Measurements from ENCODE around the gene CTU2. TPM values are rescaled to one million over a fixed set of nuclear protein-coding genes. Genes with fewer than 3 reads are reported as not detected.
"Not testable (repeated sequence)": the region's sequence is repeated elsewhere in the genome, so short reads cannot be mapped to it uniquely, and the experiment has no call there.

Gene CTU2
- total RNA-seq, 1 donor from 2014 or later: 18.3 TPM

DNA sequence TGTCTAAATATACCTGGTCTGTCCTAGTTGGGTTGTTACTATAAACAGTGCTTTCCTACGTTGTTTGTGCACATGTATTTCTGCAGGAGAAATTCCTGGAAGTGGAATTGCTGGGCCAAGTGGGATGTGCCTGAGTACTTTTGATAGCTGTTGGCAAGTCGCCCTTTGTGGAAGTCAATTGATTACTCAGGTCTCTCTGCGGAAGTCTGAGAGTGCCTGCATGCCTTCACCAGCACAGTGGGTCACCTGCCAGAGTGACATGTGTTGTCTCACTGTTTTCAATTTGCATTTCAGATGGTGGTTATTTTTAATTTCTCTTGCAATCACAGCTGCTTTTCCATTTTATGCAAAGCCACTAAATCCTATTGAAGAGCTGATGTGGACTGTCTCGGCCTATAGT lies 41.2 kb upstream of the CTU2 start:
- Mint-ChIP-seq H3K4me1 (ENCODE audit: low read depth, unreplicated experiment) (peaks cover 7% of the 10 kb centered on the region), H3K9me3 (ENCODE audit: unreplicated experiment) (no peaks in the 10 kb centered on the region), H3K27ac (ENCODE audit: unreplicated experiment) (no peak overlapping the region), H3K4me3 (ENCODE audit: unreplicated experiment) (peak overlapping the region; percentile 75), H3K27me3 (ENCODE audit: low read depth, unreplicated experiment) (no peaks in the 10 kb centered on the region), H3K36me3 (ENCODE audit: low read depth, unreplicated experiment) (peaks cover 5% of the 10 kb centered on the region)
- Histone ChIP-seq H3K36me3 (ENCODE audit: insufficient read depth, low read length) (no peaks in the 10 kb centered on the region), H3K27ac (ENCODE audit: low read depth, low read length) (no peak overlapping the region), H4K20me1 (ENCODE audit: insufficient read depth, low read length) (peaks cover 19% of the 10 kb centered on the region), H3K27me3 (ENCODE audit: insufficient read depth, low read length) (no peaks in the 10 kb centered on the region), H3K4me3 (ENCODE audit: insufficient read depth, low read depth, low read length) (no peak overlapping the region), H3K9ac (ENCODE audit: low read length) (no peak overlapping the region), H2AFZ (ENCODE audit: low read depth, low read length) (no peak overlapping the region), H3K4me2 (ENCODE audit: low read length) (no peak overlapping the region), H3K4me1 (ENCODE audit: insufficient read depth, low read length) (peaks cover 6% of the 10 kb centered on the region), H3K79me2 (ENCODE audit: insufficient read depth, low read length) (peaks cover 29% of the 10 kb centered on the region), H3K9me3 (ENCODE audit: insufficient read depth, low read depth, low read length) (no peaks in the 10 kb centered on the region)
- no peak for TF ChIP-seq CTCF (IDR thresholded peaks at IDR 0.05; ENCODE audit: insufficient read depth, low read depth, low read length)
- no peak for DNase-seq (ENCODE audit: low read depth)
- no peak for FAIRE-seq

DNA sequence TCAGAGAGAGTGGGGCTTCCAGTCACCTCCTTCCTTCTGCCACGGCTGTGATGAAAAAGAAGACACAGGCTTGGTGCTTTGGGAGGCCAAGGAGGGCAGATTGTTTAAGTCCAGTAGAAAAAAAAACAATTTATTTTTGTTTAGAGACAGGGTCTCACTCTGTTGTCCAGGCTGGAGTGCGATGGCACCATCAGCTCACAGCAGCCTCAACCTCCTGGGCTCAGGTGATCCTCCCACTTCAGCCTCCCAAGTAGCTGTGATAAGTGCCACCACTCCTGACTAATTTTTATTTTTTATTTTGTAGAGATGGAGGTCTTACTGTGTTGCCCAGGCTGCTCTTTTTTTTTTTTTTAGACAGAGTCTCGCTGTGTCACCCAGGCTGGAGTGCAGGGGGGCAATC lies 40.7 kb upstream of the CTU2 start:
- Histone ChIP-seq H3K4me2 (ENCODE audit: low read length) (no peak overlapping the region), H2AFZ (ENCODE audit: low read depth, low read length) (no peak overlapping the region), H3K9ac (ENCODE audit: low read length) (no peak overlapping the region), H3K79me2 (ENCODE audit: insufficient read depth, low read length) (peaks cover 28% of the 10 kb centered on the region), H3K27me3 (ENCODE audit: insufficient read depth, low read length) (no peaks in the 10 kb centered on the region), H3K4me1 (ENCODE audit: insufficient read depth, low read length) (peaks cover 6% of the 10 kb centered on the region), H3K9me3 (ENCODE audit: insufficient read depth, low read depth, low read length) (no peaks in the 10 kb centered on the region), H3K27ac (ENCODE audit: low read depth, low read length) (no peak overlapping the region), H3K4me3 (ENCODE audit: insufficient read depth, low read depth, low read length) (no peak overlapping the region), H3K36me3 (ENCODE audit: insufficient read depth, low read length) (no peaks in the 10 kb centered on the region), H4K20me1 (ENCODE audit: insufficient read depth, low read length) (peaks cover 16% of the 10 kb centered on the region)
- FAIRE-seq (no peak), DNase-seq (ENCODE audit: low read depth) (no peak)
- Mint-ChIP-seq H3K27ac (ENCODE audit: unreplicated experiment) (no peak overlapping the region), H3K4me3 (ENCODE audit: unreplicated experiment) (peak overlapping the region; percentile 27), H3K4me1 (ENCODE audit: low read depth, unreplicated experiment) (peaks cover 7% of the 10 kb centered on the region), H3K36me3 (ENCODE audit: low read depth, unreplicated experiment) (peaks cover 6% of the 10 kb centered on the region), H3K9me3 (ENCODE audit: unreplicated experiment) (no peaks in the 10 kb centered on the region), H3K27me3 (ENCODE audit: low read depth, unreplicated experiment) (no peaks in the 10 kb centered on the region)
- TF ChIP-seq EZH2 (IDR thresholded peaks at IDR 0.05; ENCODE audit: insufficient read depth, low read length) (no peak), CTCF (IDR thresholded peaks at IDR 0.05; ENCODE audit: insufficient read depth, low read depth, low read length) (no peak)

DNA sequence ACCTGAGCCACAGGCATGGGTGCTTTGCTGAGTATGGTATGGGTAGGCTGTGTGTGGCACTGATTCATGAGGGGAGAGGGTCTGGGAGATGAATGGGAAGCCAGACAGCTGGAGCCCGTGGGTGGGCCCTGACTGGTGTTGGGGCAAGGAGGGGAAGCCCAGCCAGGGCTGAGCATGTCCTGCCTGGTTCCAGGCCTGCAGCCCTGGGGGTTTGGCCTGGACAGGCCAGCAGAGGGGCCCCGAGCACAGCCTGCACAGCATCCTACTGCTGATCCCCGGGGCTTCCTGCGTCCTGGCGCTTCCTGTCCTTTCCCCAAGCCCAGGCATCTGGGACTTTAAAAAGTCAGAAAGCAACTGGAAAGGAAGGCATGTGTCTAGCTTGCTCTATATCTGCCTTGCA lies 38.8 kb upstream of the CTU2 start:
- H3K4me3 Mint-ChIP-seq (ENCODE audit: unreplicated experiment): no peak overlapping the region
- Histone ChIP-seq H3K27me3 (ENCODE audit: insufficient read depth, low read length) (no peaks in the 10 kb centered on the region), H3K4me1 (ENCODE audit: insufficient read depth, low read length) (no peaks in the 10 kb centered on the region), H3K9me3 (ENCODE audit: insufficient read depth, low read depth, low read length) (no peaks in the 10 kb centered on the region), H3K79me2 (ENCODE audit: insufficient read depth, low read length) (peaks cover 12% of the 10 kb centered on the region), H3K9ac (ENCODE audit: low read length) (no peak overlapping the region), H3K36me3 (ENCODE audit: insufficient read depth, low read length) (no peaks in the 10 kb centered on the region), H3K4me3 (ENCODE audit: insufficient read depth, low read depth, low read length) (no peak overlapping the region), H2AFZ (ENCODE audit: low read depth, low read length) (no peak overlapping the region), H3K4me2 (ENCODE audit: low read length) (no peak overlapping the region), H3K27ac (ENCODE audit: low read depth, low read length) (no peak overlapping the region), H4K20me1 (ENCODE audit: insufficient read depth, low read length) (peaks cover 5% of the 10 kb centered on the region)
- TF ChIP-seq CTCF (IDR thresholded peaks at IDR 0.05; ENCODE audit: insufficient read depth, low read depth, low read length) (no peak), EZH2 (IDR thresholded peaks at IDR 0.05; ENCODE audit: insufficient read depth, low read length) (no peak)
- H3K4me1 Mint-ChIP-seq (ENCODE audit: low read depth, unreplicated experiment): peaks cover 3% of the 10 kb centered on the region
- no peak for DNase-seq (ENCODE audit: low read depth)
- no peaks in the 10 kb centered on the region for H3K9me3 Mint-ChIP-seq (ENCODE audit: unreplicated experiment)
- FAIRE-seq: no peak
- peak overlapping the region; percentile 8 for H3K27ac Mint-ChIP-seq (ENCODE audit: unreplicated experiment)
- peaks cover 6% of the 10 kb centered on the region for H3K36me3 Mint-ChIP-seq (ENCODE audit: low read depth, unreplicated experiment)
- no peaks in the 10 kb centered on the region for H3K27me3 Mint-ChIP-seq (ENCODE audit: low read depth, unreplicated experiment)

DNA sequence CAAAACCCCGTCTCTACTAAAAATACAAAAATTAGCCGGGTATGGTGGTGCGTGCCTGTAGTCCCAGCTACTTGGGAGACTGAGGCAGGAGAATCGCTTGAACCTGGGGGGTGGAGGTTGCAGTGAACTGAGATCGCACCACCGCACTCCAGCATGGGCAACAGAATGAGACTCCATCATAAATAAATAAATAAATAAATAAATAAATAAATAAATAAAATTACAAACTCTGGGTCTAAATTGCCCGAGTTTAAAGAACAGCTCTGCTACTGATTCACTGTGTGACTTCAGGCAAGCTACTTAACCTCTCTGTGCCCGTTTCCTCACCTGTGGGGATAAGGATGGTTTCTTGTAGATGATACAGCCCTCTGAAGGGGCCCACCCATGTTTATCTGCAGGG lies 36.8 kb upstream of the CTU2 start:
- not testable (repeated sequence) for H3K79me2 ChIP-seq (ENCODE audit: insufficient read depth, low read length); H2AFZ ChIP-seq (ENCODE audit: low read depth, low read length); H3K27me3 ChIP-seq (ENCODE audit: insufficient read depth, low read length); H3K4me2 ChIP-seq (ENCODE audit: low read length); H3K9me3 Mint-ChIP-seq (ENCODE audit: unreplicated experiment); H3K27ac ChIP-seq (ENCODE audit: low read depth, low read length); H3K27ac Mint-ChIP-seq (ENCODE audit: unreplicated experiment); FAIRE-seq; H3K27me3 Mint-ChIP-seq (ENCODE audit: low read depth, unreplicated experiment); H4K20me1 ChIP-seq (ENCODE audit: insufficient read depth, low read length); H3K4me3 Mint-ChIP-seq (ENCODE audit: unreplicated experiment); H3K4me1 ChIP-seq (ENCODE audit: insufficient read depth, low read length); H3K9me3 ChIP-seq (ENCODE audit: insufficient read depth, low read depth, low read length); H3K36me3 Mint-ChIP-seq (ENCODE audit: low read depth, unreplicated experiment); H3K36me3 ChIP-seq (ENCODE audit: insufficient read depth, low read length); H3K4me3 ChIP-seq (ENCODE audit: insufficient read depth, low read depth, low read length); DNase-seq (ENCODE audit: low read depth); H3K9ac ChIP-seq (ENCODE audit: low read length); H3K4me1 Mint-ChIP-seq (ENCODE audit: low read depth, unreplicated experiment)

All from astrocyte (in vitro differentiated cells and primary cell).